SKM-1 treated with dmso at 0.1 percent for 144 hours (cell line): ENCODE measurements around the gene INSC.
A peak's percentile ranks its signal among the peaks of the same experiment; 100 is the strongest.

ENCODE experiments used
- DNase-seq: peaks from one replicate; lab custom pipeline; 2025; ENCODE audit not compliant: unreplicated experiment; lab: John Stamatoyannopoulos, UW

Gene INSC

GRCh38 chr11:15145151-15145550, 30.4 kb downstream of the INSC start:
- DNase-seq = no peak

GRCh38 chr11:15145615-15146014, 30.9 kb downstream of the INSC start:
- DNase-seq = peak; percentile 42

GRCh38 chr11:15146271-15147003, 31.7 kb downstream of the INSC start:
- no peak for DNase-seq

GRCh38 chr11:15148169-15148568, 33.4 kb downstream of the INSC start:
- no peak for DNase-seq

GRCh38 chr11:15149050-15149449, 34.3 kb downstream of the INSC start:
- DNase-seq = no peak

- DNase-seq = no peak
These were observed 35.8 kb downstream of the INSC start for GRCh38 chr11:15150507-15150906.

GRCh38 chr11:15153231-15153630, 38.5 kb downstream of the INSC start:
- DNase-seq = no peak

GRCh38 chr11:15157181-15157580, 42.5 kb downstream of the INSC start:
- DNase-seq = no peak

GRCh38 chr11:15157606-15158137, 42.9 kb downstream of the INSC start:
- DNase-seq = no peak

- DNase-seq = no peak
These were observed 43.8 kb downstream of the INSC start for GRCh38 chr11:15158351-15159015.

GRCh38 chr11:15159085-15159484, 44.4 kb downstream of the INSC start:
- DNase-seq = peak; percentile 53

GRCh38 chr11:15161790-15162189, 47.1 kb downstream of the INSC start:
- DNase-seq = no peak

GRCh38 chr11:15163136-15163535, 48.4 kb downstream of the INSC start:
- DNase-seq = no peak

GRCh38 chr11:15166204-15166603, 51.5 kb downstream of the INSC start:
- no peak for DNase-seq

- no peak for DNase-seq
These were observed 55.3 kb downstream of the INSC start for GRCh38 chr11:15169815-15170551.

- DNase-seq = no peak
These were observed 56.0 kb downstream of the INSC start for GRCh38 chr11:15170698-15171097.

GRCh38 chr11:15171956-15172355, 57.2 kb downstream of the INSC start:
- DNase-seq = no peak

GRCh38 chr11:15175831-15176230, 61.1 kb downstream of the INSC start:
- no peak for DNase-seq

- no peak for DNase-seq
These were observed 62.0 kb downstream of the INSC start for GRCh38 chr11:15176646-15177163.

- DNase-seq = no peak
These were observed 62.8 kb downstream of the INSC start for GRCh38 chr11:15177491-15177890.

- no peak for DNase-seq
These were observed 63.5 kb downstream of the INSC start for GRCh38 chr11:15178214-15178613.

GRCh38 chr11:15179167-15179566, 64.4 kb downstream of the INSC start:
- DNase-seq = no peak
